ENCODE measurements around the gene SEZ6L2.
A peak's percentile ranks its signal among the peaks of the same experiment; 100 is the strongest.

Gene SEZ6L2

GRCh38 chr16:29825145-29826044, 74.0 kb downstream of the SEZ6L2 start:
- DNase-seq (ENCODE audit: low spot score): peak; percentile 77

DNA sequence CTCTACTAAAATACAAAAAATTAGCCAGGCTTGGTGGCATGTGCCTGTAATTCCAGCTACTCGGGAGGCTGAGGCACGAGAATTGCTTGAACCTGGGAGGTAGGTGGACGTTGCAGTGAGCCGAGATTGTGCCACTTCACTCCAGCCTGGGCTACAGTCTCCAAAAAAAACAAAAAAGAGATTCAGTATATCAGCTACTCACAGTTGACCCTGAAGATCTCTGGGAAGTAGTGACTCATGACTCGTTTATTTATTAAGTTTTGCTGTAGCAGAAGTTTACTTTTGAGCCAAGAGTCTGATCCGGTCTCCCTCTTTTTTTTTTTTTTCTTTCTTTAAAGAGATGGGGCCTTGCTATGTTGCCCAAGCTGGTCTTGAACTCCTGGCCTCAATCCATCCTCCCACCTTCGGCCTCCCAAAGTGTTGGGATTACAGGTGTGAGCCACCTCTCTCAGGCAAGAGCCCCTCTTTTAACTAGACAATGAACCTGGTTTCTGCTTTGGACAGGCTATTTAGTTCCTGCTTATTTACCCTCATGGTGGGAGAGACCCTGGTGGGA, 74.7 kb downstream of the SEZ6L2 start:
- no peak for DNase-seq (ENCODE audit: low spot score)

DNA sequence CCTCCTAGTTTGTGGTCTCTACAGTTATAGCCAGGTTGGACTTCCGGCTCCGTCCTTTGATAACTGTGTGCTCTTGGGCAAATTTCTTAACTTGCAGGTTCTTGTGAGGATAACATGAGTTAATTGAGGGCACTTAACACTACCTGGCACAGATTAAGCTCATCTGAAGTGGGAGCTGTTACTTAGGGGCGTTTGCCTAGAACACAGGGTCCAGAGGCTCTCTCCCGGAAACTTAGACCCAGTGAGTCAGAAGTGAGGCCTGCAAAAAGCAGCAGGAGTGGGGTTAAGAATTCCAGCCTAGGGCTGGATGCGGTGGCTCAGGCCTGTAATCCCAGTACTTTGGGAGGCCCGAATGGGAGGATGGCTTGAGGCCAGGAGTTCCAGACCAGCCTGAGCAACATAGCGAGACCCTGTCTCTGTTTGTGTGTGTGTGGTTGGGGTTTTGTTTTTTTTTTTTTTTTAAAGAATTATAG, 77.7 kb downstream of the SEZ6L2 start:
- DNase-seq (ENCODE audit: low spot score): no peak

Measured in putamen (tissue), 1 donor.